HCT116 (cell line): ENCODE results near the gene ZNRF3. TPM values are rescaled to one million over a fixed set of nuclear protein-coding genes. Genes with fewer than 3 reads are reported as not detected.

Experiments used
- ATAC-seq: fragments of 200-7000 bp; cut with Tn5 transposase; 2 replicates; pipeline ENCODE4 v1.9.1; 2020; ENCODE audit warnings: mild to moderate bottlenecking, moderate library complexity
- BruUV-seq: library from RNA; stranded (reverse); fragments of 400-500 nt; replicated peaks from 2 replicates; lab custom pipeline; 2021; lab: Mats Ljungman, UMichigan
- CTCF ChIA-PET: fragments of 300-600 bp; sonication (Branson Sonifier 250); formaldehyde crosslinking; loops from one replicate; lab custom pipeline; 2021; ENCODE audit warnings: antibody characterized with exemption; lab: Charles Lee
- POLR2A ChIA-PET: fragments of 300-600, 350-600 bp; sonication (Branson Sonifier 250); formaldehyde crosslinking; loops from one replicate; lab custom pipeline; 2021; ENCODE audit warnings: antibody characterized with exemption; lab: Charles Lee
- RAD21 ChIA-PET, 2 experiments: fragments of 300-600 bp; sonication (Branson Sonifier 250); formaldehyde crosslinking; loops; one replicate each; lab custom pipeline; 2023; ENCODE audit warnings: low total read pairs in 2 of 2; ENCODE audit not compliant: uncharacterized antibody in 2 of 2, unreplicated experiment in 2 of 2, low non-redundant PET in 1 of 2; lab: Charles Lee
- DNase-seq: peaks from one replicate; pipeline ENCODE4 v3.0.0-alpha.2; 2010; ENCODE audit warnings: low read depth, low spot score
- H2AFZ ChIP-seq: fragments of 200-600 bp; shearing (Covaris generic), sonication (generic); 2 replicates; pipeline ENCODE4 v1.6.1; 2017; ENCODE audit warnings: low read depth, mixed run types, mixed read lengths, antibody characterized with exemption, low read length; ENCODE audit not compliant: poor library complexity, severe bottlenecking
- H3K27ac ChIP-seq: 2 replicates; pipeline ENCODE4 v1.5.1; 2012; ENCODE audit warnings: low read depth, low read length
- H3K27me3 ChIP-seq: fragments of 200-600 bp; sonication (generic); 2 replicates; pipeline ENCODE4 v1.6.1; 2016; ENCODE audit warnings: mixed run types, low read length, mixed read lengths; ENCODE audit not compliant: insufficient read depth
- H3K36me3 ChIP-seq, 2 experiments: fragments of 200-500 bp in 1 of 2; fragments of 200-600 bp in 1 of 2; sonication (Bioruptor generic) in 1 of 2; sonication (generic) in 1 of 2; 2 replicates each; pipeline versions ENCODE4 v1.5.1 to v1.6.1; 2014 to 2016; ENCODE audit warnings: low read length in 2 of 2, inconsistent platforms in 1 of 2, mixed read lengths in 1 of 2, mixed run types in 1 of 2; ENCODE audit not compliant: insufficient read depth in 2 of 2, control insufficient read depth in 1 of 2
- H3K4me1 ChIP-seq, 2 experiments: fragments of 200-600 bp in 1 of 2; sonication (generic) in 1 of 2; 2 replicates each; pipeline versions ENCODE4 v1.5.1 to v1.6.1; 2012 to 2017; ENCODE audit warnings: low read length in 2 of 2, inconsistent platforms in 1 of 2, mild to moderate bottlenecking in 1 of 2, mixed read lengths in 1 of 2, mixed run types in 1 of 2, moderate library complexity in 1 of 2; ENCODE audit not compliant: insufficient read depth in 2 of 2, control insufficient read depth in 1 of 2
- H3K4me2 ChIP-seq: fragments of 200-600 bp; sonication (generic); 2 replicates; pipeline ENCODE4 v1.6.1; 2017; ENCODE audit warnings: mixed run types, low read length, mixed read lengths
- H3K4me3 ChIP-seq, 2 experiments: fragments of 200-600 bp in 1 of 2; sonication (generic) in 1 of 2; replicated peaks in 1 of 2; 2 replicates each; pipeline ENCODE4 v1.5.1; 2011 to 2016; ENCODE audit warnings: low read length in 2 of 2, control low read depth in 1 of 2, low read depth in 1 of 2, mild to moderate bottlenecking in 1 of 2, mixed read lengths in 1 of 2, mixed run types in 1 of 2
- H3K79me2 ChIP-seq: fragments of 200-600 bp; sonication (generic); 2 replicates; pipeline ENCODE4 v1.6.1; 2017; ENCODE audit warnings: mild to moderate bottlenecking, mixed run types, low read length, moderate library complexity, mixed read lengths; ENCODE audit not compliant: insufficient read depth
- H3K9ac ChIP-seq: fragments of 200-600 bp; sonication (generic); 2 replicates; pipeline ENCODE4 v1.6.1; 2016; ENCODE audit warnings: low read length, mixed read lengths
- H3K9me2 ChIP-seq: fragments of 200-600 bp; sonication (generic), shearing (Covaris generic); 2 replicates; pipeline ENCODE4 v1.6.1; 2017; ENCODE audit warnings: mixed run types, mild to moderate bottlenecking, moderate library complexity; ENCODE audit not compliant: insufficient read depth
- H3K9me3 ChIP-seq, 2 experiments: fragments of 200-500 bp in 1 of 2; fragments of 200-600 bp in 1 of 2; sonication (Bioruptor generic) in 1 of 2; sonication (generic) in 1 of 2; 2 replicates each; pipeline ENCODE4 v1.6.1; 2014 to 2017; ENCODE audit warnings: low read length in 2 of 2, mixed read lengths in 2 of 2, inconsistent platforms in 1 of 2, low read depth in 1 of 2, mild to moderate bottlenecking in 1 of 2, mixed run types in 1 of 2, moderate library complexity in 1 of 2; ENCODE audit not compliant: control insufficient read depth in 1 of 2, insufficient read depth in 1 of 2
- H4K20me1 ChIP-seq: fragments of 200-600 bp; sonication (generic), shearing (Covaris generic); 2 replicates; pipeline ENCODE4 v1.6.1; 2017; ENCODE audit warnings: mixed run types, mild to moderate bottlenecking, moderate library complexity; ENCODE audit not compliant: insufficient read depth
- CBX3 ChIP-seq: IDR thresholded peaks from 2 replicates; pipeline ENCODE4 v1.6.1; 2012; ENCODE audit warnings: low read depth
- CEBPB ChIP-seq: IDR thresholded peaks from 2 replicates; pipeline ENCODE4 v1.6.1; 2012; ENCODE audit warnings: low read depth
- CTCF ChIP-seq, 3 experiments: fragments of 200-600 bp in 1 of 3; sonication (generic) in 1 of 3; IDR thresholded peaks in 2 of 3; conservative IDR thresholded peaks in 1 of 3; 2 replicates each; pipeline ENCODE4 v1.5.1; 2012 to 2017; ENCODE audit warnings: low read depth in 2 of 3, low read length in 2 of 3, antibody characterized with exemption in 1 of 3, borderline replicate concordance in 1 of 3, control low read depth in 1 of 3, mild to moderate bottlenecking in 1 of 3, mixed read lengths in 1 of 3, mixed run types in 1 of 3, moderate library complexity in 1 of 3; ENCODE audit not compliant: insufficient read depth in 1 of 3
- EGR1 ChIP-seq: IDR thresholded peaks from 2 replicates; pipeline ENCODE4 v1.6.1; 2012; ENCODE audit warnings: low read depth
- ELF1 ChIP-seq: IDR thresholded peaks from 2 replicates; pipeline ENCODE4 v1.6.1; 2012; ENCODE audit warnings: low read depth, borderline replicate concordance
- EZH2phosphoT487 ChIP-seq: fragments of 200-600 bp; IDR thresholded peaks from 2 replicates; pipeline ENCODE4 v1.6.1; 2018; ENCODE audit warnings: antibody characterized with exemption, borderline replicate concordance
- FOSL1 ChIP-seq: IDR thresholded peaks from 2 replicates; pipeline ENCODE4 v1.6.1; 2012; ENCODE audit warnings: low read depth
- POLR2AphosphoS5 ChIP-seq: IDR thresholded peaks from 2 replicates; pipeline ENCODE4 v1.6.1; 2011; ENCODE audit warnings: mild to moderate bottlenecking, low read depth, low read length, moderate library complexity
- REST ChIP-seq: IDR thresholded peaks from 2 replicates; pipeline ENCODE4 v1.6.1; 2012; ENCODE audit warnings: low read depth
- SIN3A ChIP-seq: IDR thresholded peaks from 2 replicates; pipeline ENCODE4 v1.6.1; 2012; ENCODE audit warnings: low read depth
- TCF7L2 ChIP-seq: IDR thresholded peaks from 2 replicates; pipeline ENCODE4 v1.7.0; 2011; ENCODE audit warnings: borderline replicate concordance, inconsistent platforms; ENCODE audit not compliant: insufficient read depth, insufficient read length; ENCODE audit errors: extremely low read depth
- YY1 ChIP-seq: IDR thresholded peaks from 2 replicates; pipeline ENCODE4 v1.6.1; 2011; ENCODE audit warnings: low read length, low read depth, moderate library complexity, mild to moderate bottlenecking; ENCODE audit not compliant: insufficient replicate concordance; ENCODE audit errors: extremely low read depth
- ZBTB33 ChIP-seq: IDR thresholded peaks from 2 replicates; pipeline ENCODE4 v1.6.1; 2011; ENCODE audit warnings: mild to moderate bottlenecking, low read length, moderate library complexity; ENCODE audit not compliant: insufficient replicate concordance; ENCODE audit errors: extremely low read depth
- ZFX ChIP-seq: fragments of 450-650 bp; IDR thresholded peaks from 2 replicates; pipeline ENCODE4 v1.6.1; 2017
- intact Hi-C: fragments of 100-400 bp; cut with micrococcal nuclease; formaldehyde crosslinking; loops from 2 replicates; pipeline ENCODE4 v1.10.0; 2022
- total RNA-seq: library from RNA; stranded (reverse); gene quantifications from one replicate; pipeline ENCODE4 v1.2.1, GENCODE V29; 2021; ENCODE audit not compliant: unreplicated experiment

ZNRF3 gene
- total RNA-seq, 1 experiment from 2014 or later, result 12.2 TPM

- Histone ChIP-seq H3K4me2 (no peak overlapping the region), H3K4me1 (peaks cover 3 to 12% of the 10 kb centered on the region in 2 experiments; a peak in 3 of 4 replicates), H3K4me3 (no peak overlapping the region), H2AFZ (no peak overlapping the region), H3K9me3 (no peaks in the 10 kb centered on the region), H3K27me3 (no peaks in the 10 kb centered on the region), H3K27ac (no peak overlapping the region), H3K9ac (no peak overlapping the region), H4K20me1 (no peaks in the 10 kb centered on the region), H3K9me2 (no peaks in the 10 kb centered on the region), H3K79me2 (peaks cover 8% of the 10 kb centered on the region; the same call in 1 of the 2 replicates), H3K36me3 (no peaks in the 10 kb centered on the region)
- DNase-seq, result no peak
- ChIA-PET RAD21 (no interaction called here), POLR2A (no interaction called here), CTCF (no interaction called here)
- no peak for TF ChIP-seq CEBPB
- no peak for TF ChIP-seq ZFX
- TF ChIP-seq FOSL1, result no peak
- no peak for TF ChIP-seq SIN3A
- TF ChIP-seq ELF1, result no peak
- TF ChIP-seq EGR1, result no peak
- no peak for TF ChIP-seq TCF7L2
- no peak for TF ChIP-seq CBX3
- TF ChIP-seq EZH2phosphoT487, result no peak
- TF ChIP-seq ZBTB33, result no peak
- no peak for TF ChIP-seq CTCF (IDR thresholded peaks at IDR 0.05 in 2 of 3, conservative IDR thresholded peaks at IDR 0.05 in 1 of 3; ENCODE audit: borderline replicate concordance in 1 of 3, insufficient read depth in 1 of 3, low read depth in 2 of 3, low read length in 2 of 3)
- TF ChIP-seq YY1, result no peak
- no peak for TF ChIP-seq REST
- TF ChIP-seq POLR2AphosphoS5, result no peak
- no peak for ATAC-seq
- BruUV-seq, result no TSS peak
- intact Hi-C loops, result no loop called here
Measured at GRCh38 chr22:29012101-29012433, 128.7 kb downstream of the ZNRF3 start.
